Rectal smooth muscle tissue (tissue), 1 donor: ENCODE measurements around the gene HEXA.
A peak's percentile ranks its signal among the peaks of the same experiment; 100 is the strongest.

Experiments
- H3K27ac ChIP-seq: one replicate; pipeline ENCODE4 v1.7.0; 2013; ENCODE audit warnings: low read depth, low read length, inconsistent platforms
- H3K27me3 ChIP-seq: one replicate; pipeline ENCODE4 v1.7.0; 2013; ENCODE audit warnings: low read length; ENCODE audit not compliant: control insufficient read depth, insufficient read depth
- H3K36me3 ChIP-seq: one replicate; pipeline ENCODE4 v1.7.0; 2013; ENCODE audit warnings: low read length; ENCODE audit not compliant: control insufficient read depth, insufficient read depth
- H3K4me1 ChIP-seq: one replicate; pipeline ENCODE4 v1.7.0; 2013; ENCODE audit warnings: low read length; ENCODE audit not compliant: control insufficient read depth, insufficient read depth
- H3K4me3 ChIP-seq: one replicate; pipeline ENCODE4 v1.7.0; 2013; ENCODE audit warnings: low read length
- H3K9ac ChIP-seq: one replicate; pipeline ENCODE4 v1.7.0; 2013; ENCODE audit warnings: low read length

Gene HEXA

DNA sequence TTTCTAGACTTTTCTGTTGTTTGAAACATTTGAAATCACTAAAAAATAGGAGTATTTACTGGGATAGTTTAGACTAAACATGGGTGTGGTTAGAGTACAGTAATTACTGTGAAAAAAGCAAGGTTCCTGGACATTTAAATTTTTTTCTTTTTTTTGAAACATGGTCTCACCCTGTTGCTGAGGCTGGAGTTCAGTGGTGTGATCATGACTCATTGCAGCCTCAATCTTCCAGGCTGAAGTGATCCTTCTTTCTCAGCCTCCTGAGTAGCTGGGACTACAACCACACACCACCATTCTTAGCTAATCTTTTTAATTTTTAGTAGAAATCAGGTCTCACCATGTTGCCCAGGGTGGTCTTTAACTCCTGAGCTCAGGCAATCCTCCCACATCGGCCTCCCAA is 35.4 kb downstream of the HEXA start:
- no peak overlapping the region for H3K9ac ChIP-seq
- no peaks in the 10 kb centered on the region for H3K4me1 ChIP-seq
- no peaks in the 10 kb centered on the region for H3K27me3 ChIP-seq
- peaks cover 9% of the 10 kb centered on the region for H3K36me3 ChIP-seq
- no peak overlapping the region for H3K4me3 ChIP-seq
- H3K27ac ChIP-seq, result no peak overlapping the region

DNA sequence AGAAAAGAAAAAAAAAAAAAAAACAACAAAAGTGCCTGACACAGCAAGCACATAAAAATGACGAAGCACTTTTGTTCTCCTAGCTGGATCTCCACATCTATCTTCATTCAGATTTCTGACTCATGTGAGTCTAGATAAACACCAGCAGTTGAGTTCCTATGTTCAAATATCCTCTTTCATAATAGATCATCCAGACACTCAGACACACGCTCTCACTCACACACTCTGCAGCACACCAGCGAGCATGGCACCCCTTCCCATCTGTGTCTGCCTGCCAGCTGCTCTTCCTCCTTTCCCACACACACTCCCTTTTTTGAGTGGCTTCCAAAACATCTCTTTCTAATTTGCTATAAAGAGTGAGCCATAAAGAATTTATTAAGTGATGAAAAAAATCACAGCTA is 36.0 kb downstream of the HEXA start:
- H3K9ac ChIP-seq, result no peak overlapping the region
- peaks cover 6% of the 10 kb centered on the region for H3K36me3 ChIP-seq
- no peaks in the 10 kb centered on the region for H3K4me1 ChIP-seq
- no peak overlapping the region for H3K4me3 ChIP-seq
- no peaks in the 10 kb centered on the region for H3K27me3 ChIP-seq
- H3K27ac ChIP-seq, result no peak overlapping the region

DNA sequence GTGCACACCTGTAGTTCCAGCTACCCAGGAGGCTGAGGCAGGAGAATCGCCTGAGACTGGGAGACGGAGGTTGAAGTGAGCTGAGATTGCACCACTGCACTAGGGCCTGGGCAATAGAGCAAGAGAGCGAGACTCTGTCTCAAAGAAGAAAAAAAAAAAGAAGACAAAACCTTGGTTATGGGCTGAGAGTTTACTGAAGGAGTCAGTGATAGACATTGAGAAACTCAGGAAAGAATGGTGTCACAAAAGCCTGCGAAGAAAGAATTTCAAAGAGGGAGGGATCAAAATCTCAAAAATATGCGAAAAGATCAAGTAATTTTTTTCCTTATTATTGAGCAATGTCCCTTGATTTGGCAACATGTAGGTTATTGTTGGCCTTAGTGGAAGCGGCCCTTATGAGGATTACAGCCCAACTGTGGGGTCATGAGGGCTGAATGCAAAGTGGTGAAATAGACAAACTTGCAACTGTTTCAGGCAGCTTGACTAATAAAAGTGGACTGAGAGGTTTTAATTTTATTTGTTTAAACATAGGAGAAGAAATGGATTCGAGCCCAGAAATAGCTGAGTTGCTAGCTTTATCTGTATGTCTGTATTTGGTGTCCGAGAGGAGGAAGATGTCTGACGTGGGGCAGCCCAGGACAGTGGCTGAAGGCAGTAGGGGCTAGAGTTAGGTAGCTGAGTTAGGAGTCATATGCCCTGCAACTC is 37.0 kb downstream of the HEXA start:
- no peak overlapping the region for H3K9ac ChIP-seq
- H3K27ac ChIP-seq, result peak overlapping the region; percentile 6
- no peaks in the 10 kb centered on the region for H3K27me3 ChIP-seq
- no peaks in the 10 kb centered on the region for H3K4me1 ChIP-seq
- H3K4me3 ChIP-seq, result no peak overlapping the region
- H3K36me3 ChIP-seq, result no peaks in the 10 kb centered on the region

DNA sequence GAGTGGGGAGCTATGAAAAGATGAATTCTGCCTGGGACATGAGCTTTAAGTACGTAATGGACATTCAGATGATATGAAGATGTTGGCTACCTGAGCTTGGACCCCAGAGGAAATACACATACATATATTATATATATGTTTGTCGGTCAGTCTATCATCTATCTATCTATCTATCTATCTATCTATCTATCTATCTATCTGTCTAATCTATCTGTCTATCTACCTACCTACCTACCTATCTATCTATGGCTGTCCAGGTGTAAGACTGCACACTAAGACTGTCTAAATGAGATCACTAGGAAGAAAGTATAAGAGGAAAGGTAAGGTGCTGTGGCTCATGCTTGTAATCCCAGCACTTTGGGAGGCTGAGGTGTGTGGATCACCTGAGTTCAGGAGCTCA is 37.7 kb downstream of the HEXA start:
- no peak overlapping the region for H3K9ac ChIP-seq
- no peak overlapping the region for H3K4me3 ChIP-seq
- no peaks in the 10 kb centered on the region for H3K27me3 ChIP-seq
- no peaks in the 10 kb centered on the region for H3K36me3 ChIP-seq
- no peaks in the 10 kb centered on the region for H3K4me1 ChIP-seq
- H3K27ac ChIP-seq, result peak overlapping the region; percentile 4

- no peaks in the 10 kb centered on the region for H3K4me1 ChIP-seq
- no peak overlapping the region for H3K9ac ChIP-seq
- no peak overlapping the region for H3K4me3 ChIP-seq
- H3K36me3 ChIP-seq, result no peaks in the 10 kb centered on the region
- H3K27me3 ChIP-seq, result no peaks in the 10 kb centered on the region
- H3K27ac ChIP-seq, result no peak overlapping the region
These were observed 41.0 kb downstream of the HEXA start for GRCh38 chr15:72334842-72335241.

- no peaks in the 10 kb centered on the region for H3K27me3 ChIP-seq
- no peak overlapping the region for H3K4me3 ChIP-seq
- H3K4me1 ChIP-seq, result no peaks in the 10 kb centered on the region
- no peaks in the 10 kb centered on the region for H3K36me3 ChIP-seq
- no peak overlapping the region for H3K9ac ChIP-seq
- no peak overlapping the region for H3K27ac ChIP-seq
These were observed 44.8 kb downstream of the HEXA start for GRCh38 chr15:72331021-72331420.

DNA sequence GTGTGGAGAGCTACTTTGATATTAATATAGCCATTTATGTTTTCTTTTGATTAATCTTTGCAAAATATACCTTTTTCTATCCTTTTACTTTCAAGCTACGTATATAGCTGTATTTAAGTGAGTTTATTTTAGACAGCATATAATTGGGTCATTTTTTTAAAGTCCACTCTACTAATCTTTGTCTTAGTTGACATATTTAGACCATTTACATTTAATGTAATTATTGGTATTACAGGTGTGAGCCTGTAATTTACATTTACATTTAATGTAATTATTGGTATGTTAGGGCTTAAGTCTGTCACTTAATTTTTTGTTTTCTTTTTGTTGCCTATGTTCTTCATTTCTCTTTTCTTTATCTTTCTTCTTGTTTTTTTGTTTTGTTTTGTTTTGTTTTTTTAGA is 52.1 kb downstream of the HEXA start:
- Histone ChIP-seq H3K36me3 (no peaks in the 10 kb centered on the region), H3K4me1 (no peaks in the 10 kb centered on the region)

DNA sequence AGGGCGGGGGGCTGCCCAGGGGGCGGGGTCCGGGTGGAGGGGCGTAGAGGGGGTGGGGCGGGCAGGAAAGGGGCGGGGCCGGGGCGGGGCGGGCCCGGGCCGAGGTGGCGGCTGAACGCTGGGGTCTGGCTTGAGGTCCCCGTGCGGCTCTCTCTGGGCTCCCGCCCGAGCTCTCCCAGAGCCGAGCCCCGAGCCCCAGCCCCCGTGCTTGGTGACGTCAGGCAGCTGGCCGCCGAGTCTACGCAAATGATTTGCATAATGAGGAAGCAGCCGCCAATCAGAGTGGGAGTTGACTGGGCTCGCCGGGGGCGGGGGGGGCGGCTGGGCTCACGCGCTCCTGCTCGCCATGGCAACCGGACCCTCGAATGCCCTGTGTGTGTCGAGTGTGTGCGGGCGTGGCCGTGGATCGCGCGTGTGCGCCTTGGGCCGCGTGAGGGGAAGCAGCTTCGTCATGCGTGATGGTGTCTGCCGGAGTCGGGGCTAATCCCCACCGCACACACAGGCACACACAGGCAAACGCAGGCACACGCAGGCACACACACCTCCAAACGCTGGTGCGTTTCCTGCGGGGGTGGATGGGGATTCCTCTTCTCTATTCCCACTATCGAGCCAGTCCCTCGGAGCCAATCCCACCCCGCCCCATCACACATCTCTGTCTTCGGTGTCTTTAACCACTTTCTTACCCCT is 55.7 kb downstream of the HEXA start, which contains the start of gene CELF6:
TSS of gene CELF6 (minus strand) at position 173 of the 687 bp plus-strand sequence. CDS start 283 bp downstream, outside the sequence.
- H3K4me1 ChIP-seq, result no peaks in the 10 kb centered on the region
- H3K9ac ChIP-seq, result no peak within 1 kb of the TSS
- H3K36me3 ChIP-seq, result no peaks in the 10 kb centered on the region

More for the DNA sequence above, 52.1 kb downstream of the HEXA start:
- H3K9ac ChIP-seq, result no peak overlapping the region
- H3K4me3 ChIP-seq, result no peak overlapping the region
- no peaks in the 10 kb centered on the region for H3K27me3 ChIP-seq
- H3K27ac ChIP-seq, result no peak overlapping the region

GRCh38 chr15:72319360-72319984 is 56.3 kb downstream of the HEXA start:
- Histone ChIP-seq H3K4me3 (no peak overlapping the region), H3K27ac (no peak overlapping the region), H3K9ac (no peak overlapping the region)

More for the DNA sequence above, 55.7 kb downstream of the HEXA start, which contains the start of gene CELF6:
- H3K27me3 ChIP-seq, result no peaks in the 10 kb centered on the region
- H3K4me3 ChIP-seq, result peak within 1 kb of the TSS; percentile 57
- H3K27ac ChIP-seq, result no peak within 1 kb of the TSS

DNA sequence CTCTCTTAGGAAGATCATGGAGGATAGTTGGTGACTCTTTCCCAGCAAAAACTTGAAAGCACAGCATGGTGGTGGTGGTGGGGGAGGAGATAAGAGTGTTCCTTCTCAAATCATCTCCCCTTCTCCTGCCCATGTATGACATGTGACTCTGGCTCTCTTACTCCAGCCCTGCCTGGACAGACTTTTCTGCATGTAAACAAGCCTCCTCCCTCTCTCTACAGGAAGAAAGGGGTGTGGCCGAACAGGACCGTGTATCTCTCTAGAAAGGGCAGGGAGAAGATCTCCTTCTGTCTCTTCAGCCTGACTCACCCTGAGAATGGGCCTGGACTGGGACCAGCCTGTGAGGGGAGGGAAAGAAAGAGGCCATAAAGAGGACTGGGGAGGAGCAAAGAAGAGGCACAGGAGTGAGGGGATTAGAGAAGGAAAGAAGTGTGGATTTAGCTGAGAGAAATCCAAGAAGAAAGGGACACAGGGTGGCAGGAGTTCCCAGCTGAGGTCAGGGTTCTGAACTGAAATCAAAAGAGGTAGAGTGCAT is 57.3 kb downstream of the HEXA start:
- no peak overlapping the region for H3K9ac ChIP-seq
- H3K36me3 ChIP-seq, result no peaks in the 10 kb centered on the region
- peak overlapping the region; percentile 5 for H3K4me3 ChIP-seq
- H3K27ac ChIP-seq, result no peak overlapping the region
- H3K27me3 ChIP-seq, result no peaks in the 10 kb centered on the region
- no peaks in the 10 kb centered on the region for H3K4me1 ChIP-seq

More at GRCh38 chr15:72319360-72319984, 56.3 kb downstream of the HEXA start:
- H3K4me1 ChIP-seq, result no peaks in the 10 kb centered on the region
- no peaks in the 10 kb centered on the region for H3K36me3 ChIP-seq
- no peaks in the 10 kb centered on the region for H3K27me3 ChIP-seq

DNA sequence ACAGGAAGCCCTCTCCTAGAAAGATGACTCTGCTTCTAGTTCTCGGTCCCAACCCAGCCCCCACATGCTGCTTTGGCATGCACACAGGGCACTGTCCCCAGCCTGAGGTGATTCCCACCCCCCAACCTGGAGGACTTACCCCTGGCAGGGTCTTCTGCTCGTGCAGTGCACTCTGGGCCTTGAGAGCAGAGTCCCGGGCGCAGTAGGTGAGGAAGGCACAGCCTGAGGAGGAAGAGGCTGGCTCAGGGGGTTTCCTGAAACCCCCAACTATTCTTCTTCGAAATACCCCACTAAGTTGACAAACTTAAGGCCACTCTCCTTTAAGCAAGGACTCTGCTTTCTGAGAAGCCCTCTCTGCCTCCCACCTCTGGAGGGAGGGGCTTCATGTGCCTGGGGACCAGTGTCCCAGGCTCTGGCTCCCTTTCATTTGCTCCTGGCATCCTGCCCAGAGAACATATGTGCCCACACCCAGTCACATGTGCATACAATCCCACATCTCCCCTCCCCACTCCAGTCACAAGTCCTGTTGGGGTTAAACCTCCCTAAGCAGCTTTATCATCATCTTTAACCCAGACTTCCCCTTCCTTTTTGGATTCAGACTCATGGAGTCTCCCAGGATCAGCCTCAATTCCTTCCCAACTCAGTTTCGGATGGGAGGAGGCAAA is 60.0 kb downstream of the HEXA start:
- H3K27me3 ChIP-seq, result no peaks in the 10 kb centered on the region
- H3K4me1 ChIP-seq, result no peaks in the 10 kb centered on the region
- no peak overlapping the region for H3K4me3 ChIP-seq
- H3K9ac ChIP-seq, result no peak overlapping the region
- no peak overlapping the region for H3K27ac ChIP-seq
- no peaks in the 10 kb centered on the region for H3K36me3 ChIP-seq

DNA sequence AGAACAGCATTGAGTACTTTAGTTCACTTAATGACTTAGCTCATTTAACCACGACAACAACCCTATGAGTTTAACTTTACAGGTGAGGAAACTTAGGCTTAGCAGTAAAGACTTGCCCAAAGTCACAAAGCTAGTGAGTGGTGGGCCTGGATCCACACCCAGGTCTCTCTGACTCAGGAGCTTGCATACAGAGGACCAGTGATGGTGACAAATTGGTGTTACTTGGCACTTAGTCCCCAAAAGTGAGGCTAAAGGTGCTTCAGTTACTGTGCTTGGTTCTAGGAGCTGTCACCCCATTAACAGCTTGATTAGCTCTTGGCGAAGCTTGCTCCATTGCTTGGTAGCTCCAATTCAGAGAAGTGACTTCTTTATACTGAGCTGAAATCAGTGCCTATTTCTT is 61.9 kb downstream of the HEXA start:
- Histone ChIP-seq H3K27me3 (no peaks in the 10 kb centered on the region), H3K9ac (no peak overlapping the region), H3K4me1 (no peaks in the 10 kb centered on the region), H3K36me3 (no peaks in the 10 kb centered on the region), H3K27ac (no peak overlapping the region), H3K4me3 (no peak overlapping the region)
